OCI-LY7 (cell line): ENCODE results near the gene SLC10A7. TPM values are rescaled to one million over a fixed set of nuclear protein-coding genes. Genes with fewer than 3 reads are reported as not detected.

Experiments
- Bru-seq: library from RNA; stranded (reverse); fragments of 400-500 nt; gene quantifications from one replicate; lab custom pipeline; 2021; lab: Mats Ljungman, UMichigan
- BruChase-seq, 2 experiments: library from RNA; stranded (reverse); fragments of 400-500 nt; gene quantifications; one replicate each; lab custom pipeline; 2021; lab: Mats Ljungman, UMichigan
- BruUV-seq: library from RNA; stranded (reverse); fragments of 400-500 nt; replicated peaks from 2 replicates; lab custom pipeline; 2021; lab: Mats Ljungman, UMichigan
- CTCF ChIA-PET: fragments of 300-600 bp; sonication (Branson Sonifier 250); formaldehyde crosslinking; loops from one replicate; lab custom pipeline; 2022; ENCODE audit warnings: antibody characterized with exemption; ENCODE audit not compliant: unreplicated experiment; lab: Charles Lee
- POLR2A ChIA-PET: fragments of 300-600 bp; sonication (Branson Sonifier 250); formaldehyde crosslinking; loops from one replicate; lab custom pipeline; 2022; ENCODE audit warnings: antibody characterized with exemption; lab: Charles Lee
- DNase-seq: peaks from one replicate; pipeline ENCODE4 v3.0.0-alpha.2; 2015; ENCODE audit warnings: low spot score
- H2AFZ ChIP-seq: fragments of 200-600 bp; sonication (generic), shearing (Covaris generic); 2 replicates; pipeline ENCODE4 v1.6.1; 2014; ENCODE audit warnings: mild to moderate bottlenecking, antibody characterized with exemption, low read length, moderate library complexity
- H3K27ac ChIP-seq: fragments of 200-600 bp; sonication (generic); 2 replicates; pipeline ENCODE4 v1.5.1; 2014; ENCODE audit warnings: mixed run types, low read depth, mild to moderate bottlenecking, moderate library complexity, low read length, inconsistent platforms; ENCODE audit not compliant: poor library complexity, severe bottlenecking
- H3K36me3 ChIP-seq: fragments of 200-600 bp; sonication (generic); 2 replicates; pipeline ENCODE4 v1.6.1; 2014; ENCODE audit warnings: mild to moderate bottlenecking, antibody characterized with exemption, low read length, moderate library complexity, mixed read lengths; ENCODE audit not compliant: insufficient read depth
- H3K4me1 ChIP-seq: fragments of 200-600 bp; sonication (generic); 2 replicates; pipeline ENCODE4 v1.5.1; 2014; ENCODE audit warnings: mild to moderate bottlenecking, low read length; ENCODE audit not compliant: insufficient read depth, poor library complexity, severe bottlenecking
- H3K4me2 ChIP-seq: fragments of 200-600 bp; sonication (generic); 2 replicates; pipeline ENCODE4 v1.6.1; 2014; ENCODE audit warnings: mild to moderate bottlenecking, low read length
- H3K4me3 ChIP-seq: fragments of 200-600 bp; sonication (generic); 2 replicates; pipeline ENCODE4 v1.5.1; 2014; ENCODE audit warnings: mild to moderate bottlenecking, low read depth, low read length; ENCODE audit not compliant: poor library complexity, severe bottlenecking
- H3K79me2 ChIP-seq: fragments of 200-600 bp; sonication (generic); 2 replicates; pipeline ENCODE4 v1.6.1; 2016; ENCODE audit warnings: low read depth, mild to moderate bottlenecking, low read length, moderate library complexity, mixed read lengths; ENCODE audit not compliant: insufficient read depth
- H3K9me2 ChIP-seq: fragments of 200-600 bp; sonication (generic); 2 replicates; pipeline ENCODE4 v1.6.1; 2016; ENCODE audit warnings: mild to moderate bottlenecking, low read length, mixed read lengths; ENCODE audit not compliant: insufficient read depth
- H3K9me3 ChIP-seq: fragments of 200-600 bp; sonication (generic); 2 replicates; pipeline ENCODE4 v1.6.1; 2014; ENCODE audit warnings: mild to moderate bottlenecking, mixed run types, low read length, mixed read lengths
- H4K20me1 ChIP-seq: fragments of 200-600 bp; sonication (generic); 2 replicates; pipeline ENCODE4 v1.6.1; 2014; ENCODE audit warnings: mild to moderate bottlenecking, antibody characterized with exemption, low read length, moderate library complexity, mixed read lengths; ENCODE audit not compliant: insufficient read depth
- CTCF ChIP-seq: fragments of 200-600 bp; sonication (generic); conservative IDR thresholded peaks from 2 replicates; pipeline ENCODE4 v1.5.1; 2014; ENCODE audit warnings: mild to moderate bottlenecking, antibody characterized with exemption, low read length, moderate library complexity, mixed read lengths
- EZH2phosphoT487 ChIP-seq: fragments of 200-600 bp; sonication (generic); IDR thresholded peaks from 2 replicates; pipeline ENCODE4 v1.6.1; 2018; ENCODE audit warnings: low read depth, borderline replicate concordance, mild to moderate bottlenecking, mixed run types, antibody characterized with exemption, low read length, moderate library complexity, mixed read lengths
- intact Hi-C: fragments of 100-400 bp; cut with micrococcal nuclease; formaldehyde crosslinking; loops from one replicate; pipeline ENCODE4 v1.10.0; 2022; ENCODE audit not compliant: unreplicated experiment
- long read RNA-seq: library from polyadenylated mRNA; stranded (forward); transcript quantifications from one replicate; pipeline ENCODE4 v2.0.0, GENCODE V29; 2022
- total RNA-seq, 2 experiments: library from RNA; depleted of rRNA in 1 of 2; stranded (reverse); fragments of >200 nt in 1 of 2; shearing (Covaris generic) in 1 of 2; gene quantifications; 2 replicates each; pipeline ENCODE4 v1.2.3, GENCODE V29; 2014 to 2022

Gene SLC10A7, protein sequence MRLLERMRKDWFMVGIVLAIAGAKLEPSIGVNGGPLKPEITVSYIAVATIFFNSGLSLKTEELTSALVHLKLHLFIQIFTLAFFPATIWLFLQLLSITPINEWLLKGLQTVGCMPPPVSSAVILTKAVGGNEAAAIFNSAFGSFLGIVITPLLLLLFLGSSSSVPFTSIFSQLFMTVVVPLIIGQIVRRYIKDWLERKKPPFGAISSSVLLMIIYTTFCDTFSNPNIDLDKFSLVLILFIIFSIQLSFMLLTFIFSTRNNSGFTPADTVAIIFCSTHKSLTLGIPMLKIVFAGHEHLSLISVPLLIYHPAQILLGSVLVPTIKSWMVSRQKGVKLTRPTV
- total RNA-seq (2014; rRNA removed; shearing (Covaris generic)) = 15.3 and 16.8 TPM in 2 replicates
- 18.9 and 22.4 TPM in 2 replicates for total RNA-seq (2022)
- Bru-seq, nascent RNA = percentile 72 among the genes with signal in this experiment
- BruChase-seq, experiment 1, labeled RNA remaining after a 6-hour chase = percentile 55 among the genes with signal in this experiment
- BruChase-seq, experiment 2, labeled RNA remaining after a 2-hour chase = percentile 60 among the genes with signal in this experiment
- long read RNA-seq, transcript SLC10A7-205 (13 exons, 1,134 nt) = major isoform, 5 of 13 reads
- long read RNA-seq, transcript SLC10A7-201 (12 exons, 2,798 nt) = major isoform, 5 of 13 reads
- long read RNA-seq, partial matches to known transcripts = 0 of 13 reads
- long read RNA-seq, other reads (novel, unspliced or antisense) = 1 of 13 reads

DNA sequence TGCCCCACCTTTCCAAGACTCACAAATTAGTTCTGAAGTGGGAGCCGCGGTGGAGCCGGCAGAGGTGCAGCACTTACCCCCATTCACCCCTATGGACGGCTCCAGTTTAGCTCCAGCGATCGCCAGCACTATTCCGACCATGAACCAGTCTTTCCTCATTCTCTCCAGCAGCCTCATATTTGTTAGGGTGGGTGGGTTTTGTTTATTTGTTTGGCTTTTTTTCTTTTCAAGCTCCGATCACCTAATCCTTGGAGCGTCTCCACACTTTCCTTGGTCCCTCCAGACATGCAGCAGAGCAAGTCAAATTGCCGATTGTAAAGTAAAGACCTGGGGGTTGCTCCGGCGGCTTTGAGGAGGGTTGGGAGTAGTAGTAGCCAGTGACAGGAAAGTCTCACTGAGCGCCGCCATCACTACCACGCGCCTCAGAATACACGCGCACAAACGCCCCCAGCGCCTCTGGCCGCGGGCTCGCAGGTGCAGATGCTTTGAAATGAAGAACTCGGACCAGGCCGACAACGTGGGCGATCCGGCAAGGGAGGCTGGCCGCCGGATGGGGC is at the start of gene SLC10A7:
Gene SLC10A7 (minus strand): TSS at position 400 of the 557 bp plus-strand sequence. CDS start 223 bp downstream, at position 177.
- no TSS peak for BruUV-seq
- H4K20me1 ChIP-seq = no peaks in the 10 kb centered on the region
- ChIA-PET CTCF (no interaction called here), POLR2A (interaction anchor here (1.3 kb wide), 1 partner anchor 27 kb away, joined by 3 read pairs; no protein-coding TSS in a partner anchor)
- TF ChIP-seq EZH2phosphoT487 (no peak), CTCF (no peak)
- H3K36me3 ChIP-seq = no peaks in the 10 kb centered on the region
- peaks cover 29% of the 10 kb centered on the region; the same call in 1 of the 2 replicates for H3K79me2 ChIP-seq
- H3K4me3 ChIP-seq = peak within 1 kb of the TSS; percentile 82
- peak within 1 kb of the TSS; percentile 94 for H2AFZ ChIP-seq
- no peaks in the 10 kb centered on the region for H3K9me3 ChIP-seq
- peaks cover 17% of the 10 kb centered on the region for H3K4me1 ChIP-seq
- H3K4me2 ChIP-seq = peak within 1 kb of the TSS; percentile 86
- intact Hi-C loops = loop anchor here (1.0 to 5.0 kb wide), 2 partner anchors 902 to 1339 kb away; partner anchors contain the start of genes MMAA and OTUD4
- DNase-seq = peak; percentile 88
- H3K27ac ChIP-seq = peak within 1 kb of the TSS; percentile 54
- no peaks in the 10 kb centered on the region for H3K9me2 ChIP-seq

- Histone ChIP-seq H3K9me3 (no peaks in the 10 kb centered on the region), H3K27ac (no peak overlapping the region), H2AFZ (no peak overlapping the region), H3K4me2 (no peak overlapping the region), H3K36me3 (no peaks in the 10 kb centered on the region), H3K9me2 (no peaks in the 10 kb centered on the region), H3K4me1 (no peaks in the 10 kb centered on the region), H3K4me3 (no peak overlapping the region), H4K20me1 (no peaks in the 10 kb centered on the region), H3K79me2 (no peaks in the 10 kb centered on the region)
- no TSS peak for BruUV-seq
- intact Hi-C loops = no loop called here
- ChIA-PET POLR2A (interaction anchor here (1.1 kb wide), 1 partner anchor 23 kb away, joined by 3 read pairs; no protein-coding TSS in a partner anchor), CTCF (no interaction called here)
- no peak for DNase-seq
- TF ChIP-seq CTCF = no peak
These were observed 45.7 kb upstream of the SLC10A7 start for GRCh38 chr4:146567396-146567795.
